ENCODE data around the gene TBCK. TPM values are rescaled to one million over a fixed set of nuclear protein-coding genes. Genes with fewer than 3 reads are reported as not detected.

The TBCK gene
- total RNA-seq, 2 experiments from 2014 or later: 24.9 to 30.1 TPM

- POLR2A ChIA-PET: no interaction called here
- intact Hi-C loops (cut with micrococcal nuclease): no loop called here
- no peak overlapping the region for H3K27ac Mint-ChIP-seq
- DNase-seq (no peak), ATAC-seq (no peak)
- H3K9me3 Mint-ChIP-seq: no peaks in the 10 kb centered on the region
- no peaks in the 10 kb centered on the region for H3K27me3 Mint-ChIP-seq
- CTCF ChIA-PET: interaction anchor here (1.7 kb wide), 1 partner anchor 20 kb away, joined by 4 read pairs; no protein-coding TSS in a partner anchor
- no peak overlapping the region for H3K4me3 Mint-ChIP-seq
- peaks cover 3% of the 10 kb centered on the region for H3K36me3 Mint-ChIP-seq (ENCODE audit: low read depth)
- peaks cover 8% of the 10 kb centered on the region for H3K4me1 Mint-ChIP-seq (ENCODE audit: low read depth)
- TF ChIP-seq, protein P1, sequence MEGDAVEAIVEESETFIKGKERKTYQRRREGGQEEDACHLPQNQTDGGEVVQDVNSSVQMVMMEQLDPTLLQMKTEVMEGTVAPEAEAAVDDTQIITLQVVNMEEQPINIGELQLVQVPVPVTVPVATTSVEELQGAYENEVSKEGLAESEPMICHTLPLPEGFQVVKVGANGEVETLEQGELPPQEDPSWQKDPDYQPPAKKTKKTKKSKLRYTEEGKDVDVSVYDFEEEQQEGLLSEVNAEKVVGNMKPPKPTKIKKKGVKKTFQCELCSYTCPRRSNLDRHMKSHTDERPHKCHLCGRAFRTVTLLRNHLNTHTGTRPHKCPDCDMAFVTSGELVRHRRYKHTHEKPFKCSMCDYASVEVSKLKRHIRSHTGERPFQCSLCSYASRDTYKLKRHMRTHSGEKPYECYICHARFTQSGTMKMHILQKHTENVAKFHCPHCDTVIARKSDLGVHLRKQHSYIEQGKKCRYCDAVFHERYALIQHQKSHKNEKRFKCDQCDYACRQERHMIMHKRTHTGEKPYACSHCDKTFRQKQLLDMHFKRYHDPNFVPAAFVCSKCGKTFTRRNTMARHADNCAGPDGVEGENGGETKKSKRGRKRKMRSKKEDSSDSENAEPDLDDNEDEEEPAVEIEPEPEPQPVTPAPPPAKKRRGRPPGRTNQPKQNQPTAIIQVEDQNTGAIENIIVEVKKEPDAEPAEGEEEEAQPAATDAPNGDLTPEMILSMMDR (IDR thresholded peaks at IDR 0.05): no peak
Observed at GRCh38 chr4:106268786-106269185, 47.2 kb downstream of the TBCK start.

- Mint-ChIP-seq H3K4me3 (no peak overlapping the region), H3K27me3 (no peaks in the 10 kb centered on the region), H3K9me3 (no peaks in the 10 kb centered on the region), H3K27ac (no peak overlapping the region), H3K36me3 (ENCODE audit: low read depth) (no peaks in the 10 kb centered on the region), H3K4me1 (ENCODE audit: low read depth) (peaks cover 8% of the 10 kb centered on the region)
- TF ChIP-seq, protein P1 (IDR thresholded peaks at IDR 0.05): peak; percentile 33
- ChIA-PET POLR2A (interaction anchor here (1.5 kb wide), 1 partner anchor 49 kb away, joined by 3 read pairs; the partner anchor contains the start of gene TBCK), CTCF (interaction anchor here (1.1 to 2.4 kb wide), 6 partner anchors 9 to 237 kb away, joined by 3 to 12 read pairs (median 3); no protein-coding TSS in a partner anchor)
- DNase-seq: no peak
- intact Hi-C loops (cut with micrococcal nuclease): no loop called here
- no peak for ATAC-seq
Observed at GRCh38 chr4:106266201-106266600, 49.8 kb downstream of the TBCK start.

DNA sequence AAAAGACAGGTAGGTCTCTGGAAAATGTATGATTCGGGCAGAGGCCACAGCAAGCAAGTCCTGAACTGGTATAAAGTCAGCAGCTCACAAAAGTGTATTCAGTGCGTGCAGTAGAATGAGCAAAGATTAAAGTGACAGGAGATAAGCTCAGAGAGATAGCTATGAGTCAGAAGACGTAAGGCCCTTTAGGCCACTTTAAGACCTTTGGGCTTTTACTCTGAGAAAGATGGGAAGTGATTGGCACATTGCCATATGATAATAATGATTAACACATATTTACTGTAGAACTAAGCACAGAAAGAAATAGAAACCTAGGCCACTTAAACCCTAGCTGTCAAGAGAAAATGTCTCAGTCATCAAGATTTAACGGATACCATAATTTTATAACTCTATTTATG lies 51.7 kb downstream of the TBCK start:
- CTCF ChIA-PET: no interaction called here
- Mint-ChIP-seq H3K4me3 (no peak overlapping the region), H3K36me3 (ENCODE audit: low read depth) (no peaks in the 10 kb centered on the region), H3K27ac (no peak overlapping the region), H3K27me3 (no peaks in the 10 kb centered on the region), H3K4me1 (ENCODE audit: low read depth) (peaks cover 8% of the 10 kb centered on the region), H3K9me3 (no peaks in the 10 kb centered on the region)
- TF ChIP-seq, protein P1 (IDR thresholded peaks at IDR 0.05): no peak
- no peak for ATAC-seq
- intact Hi-C loops (cut with micrococcal nuclease): no loop called here
- POLR2A ChIA-PET: no interaction called here
- no peak for DNase-seq

DNA sequence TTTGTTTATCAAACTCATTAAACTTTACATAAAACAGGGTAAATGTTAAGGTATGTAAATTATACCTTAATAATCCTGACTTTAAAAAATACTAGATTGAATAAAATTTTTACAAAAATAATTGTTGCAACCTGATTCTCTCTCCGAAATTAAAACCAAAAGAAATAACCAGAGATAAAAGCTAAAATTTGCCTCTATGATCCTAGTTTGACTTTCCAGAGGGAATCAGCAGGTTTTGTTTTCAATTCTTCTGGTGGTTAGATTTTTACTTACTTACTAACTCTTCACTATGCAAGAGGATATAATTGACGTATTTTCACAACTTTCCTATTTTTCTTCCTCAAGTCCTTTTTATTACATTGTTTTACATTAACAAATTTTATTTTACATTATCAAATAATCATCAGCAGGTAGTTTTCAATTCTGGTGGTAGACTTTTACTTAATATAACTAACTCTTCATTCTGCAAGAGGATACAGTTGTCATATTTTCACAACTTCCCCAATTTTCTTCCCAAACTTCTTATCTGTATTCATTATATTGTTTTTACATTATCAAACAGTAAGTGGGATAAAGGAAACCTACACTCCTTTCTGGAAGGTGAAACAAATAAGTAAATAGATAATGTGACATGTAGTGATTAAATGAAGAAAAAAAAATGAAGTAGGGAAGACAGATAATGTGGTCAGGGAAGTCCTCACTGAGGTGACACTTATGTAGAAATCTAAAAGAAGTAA lies 52.2 kb downstream of the TBCK start:
- no peak overlapping the region for H3K4me3 Mint-ChIP-seq
- H3K4me1 Mint-ChIP-seq (ENCODE audit: low read depth): peaks cover 4% of the 10 kb centered on the region
- H3K9me3 Mint-ChIP-seq: no peaks in the 10 kb centered on the region
- H3K27me3 Mint-ChIP-seq: no peaks in the 10 kb centered on the region
- no peak overlapping the region for H3K27ac Mint-ChIP-seq
- no peaks in the 10 kb centered on the region for H3K36me3 Mint-ChIP-seq (ENCODE audit: low read depth)
- ATAC-seq (no peak), DNase-seq (no peak)
- TF ChIP-seq, protein P1 (IDR thresholded peaks at IDR 0.05): no peak
- intact Hi-C loops (cut with micrococcal nuclease): no loop called here
- ChIA-PET CTCF (no interaction called here), POLR2A (no interaction called here)

- intact Hi-C loops (cut with micrococcal nuclease): no loop called here
- no peak for ATAC-seq
Observed at GRCh38 chr4:106261980-106262379, 54.0 kb downstream of the TBCK start.

More at GRCh38 chr4:106261980-106262379, 54.0 kb downstream of the TBCK start:
- Mint-ChIP-seq H3K4me1 (ENCODE audit: low read depth) (peaks cover 1% of the 10 kb centered on the region), H3K36me3 (ENCODE audit: low read depth) (no peaks in the 10 kb centered on the region), H3K27ac (no peak overlapping the region), H3K27me3 (no peaks in the 10 kb centered on the region), H3K4me3 (no peak overlapping the region), H3K9me3 (no peaks in the 10 kb centered on the region)
- ChIA-PET CTCF (interaction anchor here (1.1 kb wide), 1 partner anchor 23 kb away, joined by 4 read pairs; no protein-coding TSS in a partner anchor), POLR2A (no interaction called here)
- TF ChIP-seq, protein P1 (IDR thresholded peaks at IDR 0.05): no peak
- no peak for DNase-seq

Measured in activated CD8-positive, alpha-beta T cell treated with anti-CD3 and anti-CD28 coated beads for 36 hours (primary cell).